Neural progenitor cell (in vitro differentiated cells): Measurements from ENCODE around the gene MEP1A. TPM values are rescaled to one million over a fixed set of nuclear protein-coding genes. Genes with fewer than 3 reads are reported as not detected.

Experiments
- DNase-seq: peaks from one replicate; pipeline ENCODE4 v3.0.0-alpha.2; 2016; ENCODE audit warnings: low spot score
- H2AFZ ChIP-seq: fragments of 200-600 bp; sonication (generic); replicated peaks from 2 replicates; pipeline ENCODE4 v1.6.1; 2016; ENCODE audit warnings: antibody characterized with exemption
- H3F3A ChIP-seq: fragments of 200-600 bp; sonication (generic); 2 replicates; pipeline ENCODE4 v1.6.1; 2016; ENCODE audit warnings: antibody characterized with exemption, low read depth
- H3K27ac ChIP-seq: fragments of 200-600 bp; sonication (generic); 2 replicates; pipeline ENCODE4 v1.5.1; 2016; ENCODE audit warnings: mild to moderate bottlenecking
- H3K27me3 ChIP-seq: fragments of 200-600 bp; sonication (generic); 2 replicates; pipeline ENCODE4 v1.6.1; 2016; ENCODE audit warnings: mild to moderate bottlenecking, moderate library complexity
- H3K36me3 ChIP-seq: fragments of 200-600 bp; sonication (generic); 2 replicates; pipeline ENCODE4 v1.5.1; 2016
- H3K4me1 ChIP-seq: fragments of 200-600 bp; sonication (generic); 2 replicates; pipeline ENCODE4 v1.6.1; 2016; ENCODE audit warnings: mixed run types
- H3K4me2 ChIP-seq: fragments of 200-600 bp; sonication (generic); 2 replicates; pipeline ENCODE4 v1.6.1; 2016
- H3K4me3 ChIP-seq: fragments of 200-600 bp; sonication (generic); 2 replicates; pipeline ENCODE4 v1.5.1; 2016
- H3K79me2 ChIP-seq: fragments of 200-600 bp; sonication (generic); 2 replicates; pipeline ENCODE4 v1.6.1; 2016; ENCODE audit warnings: low read depth
- H3K9ac ChIP-seq: fragments of 200-600 bp; sonication (generic); 2 replicates; pipeline ENCODE4 v1.6.1; 2016
- H3K9me3 ChIP-seq: fragments of 200-600 bp; sonication (generic); 2 replicates; pipeline ENCODE4 v1.5.1; 2016; ENCODE audit warnings: low read depth
- H4K20me1 ChIP-seq: fragments of 200-600 bp; sonication (generic); 2 replicates; pipeline ENCODE4 v1.6.1; 2016; ENCODE audit warnings: low read depth
- H3K27ac Mint-ChIP-seq: 3 replicates; pipeline ENCODE4 v1.8.0; 2021; ENCODE audit warnings: mixed read lengths
- H3K27me3 Mint-ChIP-seq: 2 replicates; pipeline ENCODE4 v1.8.0; 2022; ENCODE audit warnings: low read depth, mild to moderate bottlenecking, inconsistent platforms, moderate library complexity, mixed read lengths; ENCODE audit not compliant: insufficient read depth
- H3K36me3 Mint-ChIP-seq: 3 replicates; pipeline ENCODE4 v1.8.0; 2021; ENCODE audit warnings: mixed read lengths
- H3K4me1 Mint-ChIP-seq: 3 replicates; pipeline ENCODE4 v1.8.0; 2021; ENCODE audit warnings: mixed read lengths
- H3K4me3 Mint-ChIP-seq: 3 replicates; pipeline ENCODE4 v1.8.0; 2021; ENCODE audit warnings: mild to moderate bottlenecking, moderate library complexity, mixed read lengths
- H3K9me3 Mint-ChIP-seq: 3 replicates; pipeline ENCODE4 v1.8.0; 2020; ENCODE audit warnings: mixed read lengths
- EZH2 ChIP-seq: fragments of 200-600 bp; sonication (generic); IDR thresholded peaks from 2 replicates; pipeline ENCODE4 v1.6.1; 2017; ENCODE audit warnings: antibody characterized with exemption, mild to moderate bottlenecking, moderate library complexity
- EZH2phosphoT487 ChIP-seq: fragments of 200-600 bp; sonication (generic); IDR thresholded peaks from 2 replicates; pipeline ENCODE4 v1.6.1; 2017; ENCODE audit warnings: antibody characterized with exemption
- total RNA-seq: library from RNA; depleted of rRNA; stranded (reverse); fragments of >200 nt; gene quantifications from 2 replicates; pipeline ENCODE4 v1.2.3, GENCODE V29; 2015; ENCODE audit warnings: low replicate concordance
- TF ChIP-seq, protein P1 (sequence below): fragments of 200-600 bp; sonication (generic); IDR thresholded peaks from 2 replicates; pipeline ENCODE4 v1.5.1; 2017; ENCODE audit warnings: antibody characterized with exemption, mild to moderate bottlenecking

MEP1A gene
- total RNA-seq, 1 donor from 2014 or later = not detected

DNA sequence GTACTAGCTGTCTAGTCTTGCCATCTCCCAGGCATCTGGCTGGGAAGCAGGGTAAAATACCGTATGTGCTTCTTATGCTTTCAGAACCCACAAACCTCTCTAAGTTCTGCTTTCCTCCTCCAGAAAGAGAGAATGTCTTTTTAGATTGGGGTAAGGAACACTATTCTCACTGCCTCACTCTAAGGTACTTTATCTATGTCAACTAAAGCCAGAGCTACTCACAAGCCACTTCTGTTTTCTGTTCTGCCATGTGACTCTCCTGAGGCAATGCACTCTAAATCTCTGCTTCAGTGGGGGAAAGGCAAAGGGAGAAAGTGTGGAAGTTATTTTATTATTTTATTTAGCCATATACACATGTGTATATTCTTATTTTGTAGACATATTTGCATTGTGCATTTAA, 15.6 kb downstream of the MEP1A start:
- no peak overlapping the region for H3K9ac ChIP-seq
- Mint-ChIP-seq H3K36me3 (no peaks in the 10 kb centered on the region), H3K9me3 (no peaks in the 10 kb centered on the region), H3K27ac (no peak overlapping the region), H3K4me1 (no peaks in the 10 kb centered on the region), H3K27me3 (no peaks in the 10 kb centered on the region), H3K4me3 (no peak overlapping the region)
- H3K4me2 ChIP-seq = no peak overlapping the region
- H3K36me3 ChIP-seq = no peaks in the 10 kb centered on the region
- no peak overlapping the region for H3K27ac ChIP-seq
- H3F3A ChIP-seq = no peaks in the 10 kb centered on the region
- no peaks in the 10 kb centered on the region for H4K20me1 ChIP-seq
- H2AFZ ChIP-seq = no peak overlapping the region
- H3K27me3 ChIP-seq = no peaks in the 10 kb centered on the region
- H3K9me3 ChIP-seq = no peaks in the 10 kb centered on the region
- TF ChIP-seq EZH2phosphoT487 = no peak
- TF ChIP-seq, protein P1, sequence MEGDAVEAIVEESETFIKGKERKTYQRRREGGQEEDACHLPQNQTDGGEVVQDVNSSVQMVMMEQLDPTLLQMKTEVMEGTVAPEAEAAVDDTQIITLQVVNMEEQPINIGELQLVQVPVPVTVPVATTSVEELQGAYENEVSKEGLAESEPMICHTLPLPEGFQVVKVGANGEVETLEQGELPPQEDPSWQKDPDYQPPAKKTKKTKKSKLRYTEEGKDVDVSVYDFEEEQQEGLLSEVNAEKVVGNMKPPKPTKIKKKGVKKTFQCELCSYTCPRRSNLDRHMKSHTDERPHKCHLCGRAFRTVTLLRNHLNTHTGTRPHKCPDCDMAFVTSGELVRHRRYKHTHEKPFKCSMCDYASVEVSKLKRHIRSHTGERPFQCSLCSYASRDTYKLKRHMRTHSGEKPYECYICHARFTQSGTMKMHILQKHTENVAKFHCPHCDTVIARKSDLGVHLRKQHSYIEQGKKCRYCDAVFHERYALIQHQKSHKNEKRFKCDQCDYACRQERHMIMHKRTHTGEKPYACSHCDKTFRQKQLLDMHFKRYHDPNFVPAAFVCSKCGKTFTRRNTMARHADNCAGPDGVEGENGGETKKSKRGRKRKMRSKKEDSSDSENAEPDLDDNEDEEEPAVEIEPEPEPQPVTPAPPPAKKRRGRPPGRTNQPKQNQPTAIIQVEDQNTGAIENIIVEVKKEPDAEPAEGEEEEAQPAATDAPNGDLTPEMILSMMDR = no peak
- no peak for TF ChIP-seq EZH2
- H3K79me2 ChIP-seq = no peaks in the 10 kb centered on the region
- DNase-seq = no peak
- H3K4me1 ChIP-seq = no peaks in the 10 kb centered on the region
- H3K4me3 ChIP-seq = no peak overlapping the region

GRCh38 chr6:46815130-46815529, 21.9 kb downstream of the MEP1A start:
- Mint-ChIP-seq H3K27me3 (no peaks in the 10 kb centered on the region), H3K27ac (no peak overlapping the region), H3K4me1 (no peaks in the 10 kb centered on the region), H3K4me3 (no peak overlapping the region), H3K36me3 (no peaks in the 10 kb centered on the region), H3K9me3 (no peaks in the 10 kb centered on the region)
- Histone ChIP-seq H3K4me2 (no peak overlapping the region), H3F3A (no peaks in the 10 kb centered on the region), H3K27ac (no peak overlapping the region), H4K20me1 (no peaks in the 10 kb centered on the region), H3K27me3 (no peaks in the 10 kb centered on the region), H3K9ac (no peak overlapping the region), H3K79me2 (no peaks in the 10 kb centered on the region), H3K4me1 (no peaks in the 10 kb centered on the region), H3K36me3 (no peaks in the 10 kb centered on the region), H3K9me3 (no peaks in the 10 kb centered on the region), H2AFZ (no peak overlapping the region), H3K4me3 (no peak overlapping the region)
- TF ChIP-seq, protein P1 = no peak
- no peak for TF ChIP-seq EZH2phosphoT487
- no peak for TF ChIP-seq EZH2
- no peak for DNase-seq

GRCh38 chr6:46816626-46817025, 23.4 kb downstream of the MEP1A start:
- Histone ChIP-seq H3K9ac (no peak overlapping the region), H3K79me2 (no peaks in the 10 kb centered on the region), H3K4me1 (no peaks in the 10 kb centered on the region), H4K20me1 (no peaks in the 10 kb centered on the region), H3K27ac (no peak overlapping the region), H3K9me3 (no peaks in the 10 kb centered on the region), H3K36me3 (no peaks in the 10 kb centered on the region), H2AFZ (no peak overlapping the region), H3K4me2 (no peak overlapping the region), H3K27me3 (no peaks in the 10 kb centered on the region), H3F3A (no peaks in the 10 kb centered on the region), H3K4me3 (no peak overlapping the region)
- no peak overlapping the region for H3K4me3 Mint-ChIP-seq
- H3K9me3 Mint-ChIP-seq = no peaks in the 10 kb centered on the region
- no peak for DNase-seq
- H3K4me1 Mint-ChIP-seq = no peaks in the 10 kb centered on the region
- H3K27me3 Mint-ChIP-seq = no peaks in the 10 kb centered on the region
- TF ChIP-seq, protein P1 = no peak
- TF ChIP-seq EZH2 (no peak), EZH2phosphoT487 (no peak)
- no peak overlapping the region for H3K27ac Mint-ChIP-seq
- H3K36me3 Mint-ChIP-seq = no peaks in the 10 kb centered on the region
